Endodermal cell (in vitro differentiated cells): ENCODE results near the gene MAPK8IP2. TPM values are rescaled to one million over a fixed set of nuclear protein-coding genes. Genes with fewer than 3 reads are reported as not detected.

ENCODE experiments used
- DNase-seq: peaks from one replicate; pipeline ENCODE4 v3.0.0-alpha.2; 2017
- H3K27ac ChIP-seq: 2 replicates; pipeline ENCODE4 v1.5.1; 2013; ENCODE audit warnings: mild to moderate bottlenecking, low read depth, low read length, moderate library complexity
- H3K27me3 ChIP-seq: 2 replicates; pipeline ENCODE4 v1.6.1; 2013; ENCODE audit warnings: mild to moderate bottlenecking, low read length, moderate library complexity; ENCODE audit not compliant: insufficient read depth, control insufficient read depth, poor library complexity, severe bottlenecking
- H3K36me3 ChIP-seq: 2 replicates; pipeline ENCODE4 v1.7.0; 2013; ENCODE audit warnings: mild to moderate bottlenecking, low read length, moderate library complexity; ENCODE audit not compliant: control insufficient read depth, insufficient read depth
- H3K4me1 ChIP-seq: one replicate; pipeline ENCODE4 v1.7.0; 2013; ENCODE audit warnings: low read length; ENCODE audit not compliant: control insufficient read depth, insufficient read depth
- H3K4me3 ChIP-seq: 2 replicates; pipeline ENCODE4 v1.5.1; 2013; ENCODE audit warnings: mild to moderate bottlenecking, low read length, moderate library complexity
- H3K9ac ChIP-seq: 2 replicates; pipeline ENCODE4 v1.6.1; 2013; ENCODE audit warnings: mild to moderate bottlenecking, low read length, moderate library complexity; ENCODE audit not compliant: poor library complexity, severe bottlenecking; ENCODE audit errors: extremely low read depth
- H3K9me3 ChIP-seq: 2 replicates; pipeline ENCODE4 v1.6.1; 2013; ENCODE audit warnings: mild to moderate bottlenecking, low read length, moderate library complexity; ENCODE audit not compliant: control insufficient read depth
- H3K27ac Mint-ChIP-seq: 2 replicates; pipeline ENCODE4 v1.8.0; 2020; ENCODE audit warnings: mixed read lengths
- H3K27me3 Mint-ChIP-seq: 2 replicates; pipeline ENCODE4 v1.8.0; 2021; ENCODE audit warnings: mild to moderate bottlenecking, mixed read lengths; ENCODE audit not compliant: insufficient read depth
- H3K36me3 Mint-ChIP-seq: 2 replicates; pipeline ENCODE4 v1.8.0; 2020; ENCODE audit warnings: low read depth, mixed read lengths
- H3K4me1 Mint-ChIP-seq: 2 replicates; pipeline ENCODE4 v1.8.0; 2020; ENCODE audit warnings: mixed read lengths
- H3K4me3 Mint-ChIP-seq: 2 replicates; pipeline ENCODE4 v1.8.0; 2020; ENCODE audit warnings: mild to moderate bottlenecking, moderate library complexity, mixed read lengths
- H3K9me3 Mint-ChIP-seq: 2 replicates; pipeline ENCODE4 v1.8.0; 2020; ENCODE audit warnings: mild to moderate bottlenecking, mixed read lengths
- CTCF ChIP-seq: fragments of 200-600 bp; sonication (generic); conservative IDR thresholded peaks from 2 replicates; pipeline ENCODE4 v1.5.0; 2021; ENCODE audit warnings: antibody characterized with exemption, mild to moderate bottlenecking
- WGBS, 2 experiments: methylation state at CpG; one replicate each; pipeline versions ENCODE4 v1.1.5 to v1.1.7; 2013; ENCODE audit warnings: missing lambda C conversion rate in 2 of 2, mixed read lengths in 1 of 2; ENCODE audit not compliant: insufficient coverage in 1 of 2, insufficient read length in 1 of 2; 5-methylcytosine and 5-hydroxymethylcytosine counted together
- total RNA-seq, 2 donors: library from RNA; stranded (reverse); fragmentation: NEBNext Ultra II Directional in 1 of 2; extraction: Animal tissue kit (Norgen Biotek cat#: 25700) in 1 of 2; gene quantifications; 2 replicates in 1 of 2; 3 replicates in 1 of 2; pipeline ENCODE4 v1.2.1, GENCODE V29; 2021

The MAPK8IP2 gene
- total RNA-seq, 2 donors from 2014 or later, result 1.2 to 1.4 TPM

- H3K27me3 ChIP-seq, result peaks cover 16% of the 10 kb centered on the region
- H3K9ac ChIP-seq, result no peak overlapping the region
- H3K9me3 Mint-ChIP-seq, result no peaks in the 10 kb centered on the region
- H3K4me3 Mint-ChIP-seq, result no peak overlapping the region
- H3K36me3 Mint-ChIP-seq, result peaks cover 48% of the 10 kb centered on the region
- H3K4me1 Mint-ChIP-seq, result peaks cover 6% of the 10 kb centered on the region
- no peak for DNase-seq
- no peak overlapping the region for H3K27ac Mint-ChIP-seq
- H3K27ac ChIP-seq, result no peak overlapping the region
- H3K4me3 ChIP-seq, result no peak overlapping the region
- H3K9me3 ChIP-seq, result no peaks in the 10 kb centered on the region
- H3K36me3 ChIP-seq, result peaks cover 51% of the 10 kb centered on the region
- H3K27me3 Mint-ChIP-seq, result peaks cover 22% of the 10 kb centered on the region
- WGBS, 2 experiments, result 92 to 96% methylated on average over 6 to 7 of the region's 7 CpGs
- H3K4me1 ChIP-seq, result no peaks in the 10 kb centered on the region
- no peak for TF ChIP-seq CTCF
Observed at GRCh38 chr22:50567721-50568252, 32.8 kb upstream of the MAPK8IP2 start.

- H3K4me1 ChIP-seq, result no peaks in the 10 kb centered on the region
- H3K27ac ChIP-seq, result no peak overlapping the region
- H3K9ac ChIP-seq, result no peak overlapping the region
- peaks cover 59% of the 10 kb centered on the region for H3K36me3 ChIP-seq
- H3K27me3 Mint-ChIP-seq, result peaks cover 15% of the 10 kb centered on the region
- no peak overlapping the region for H3K27ac Mint-ChIP-seq
- peaks cover under 1% of the 10 kb centered on the region for H3K4me1 Mint-ChIP-seq
- TF ChIP-seq CTCF, result no peak
- H3K9me3 ChIP-seq, result no peaks in the 10 kb centered on the region
- H3K36me3 Mint-ChIP-seq, result peaks cover 50% of the 10 kb centered on the region
- no peak overlapping the region for H3K4me3 Mint-ChIP-seq
- no peak for DNase-seq
- peaks cover 13% of the 10 kb centered on the region for H3K27me3 ChIP-seq
- H3K4me3 ChIP-seq, result no peak overlapping the region
- no peaks in the 10 kb centered on the region for H3K9me3 Mint-ChIP-seq
- 95 to 96% methylated on average over 6 to 7 of the region's 7 CpGs for WGBS, 2 experiments
Observed at GRCh38 chr22:50568626-50569025, 32.0 kb upstream of the MAPK8IP2 start.

GRCh38 chr22:50569041-50569459 lies 31.5 kb upstream of the MAPK8IP2 start:
- no peak overlapping the region for H3K4me3 ChIP-seq
- no peaks in the 10 kb centered on the region for H3K9me3 ChIP-seq
- Mint-ChIP-seq H3K36me3 (peaks cover 50% of the 10 kb centered on the region), H3K4me1 (no peaks in the 10 kb centered on the region), H3K9me3 (no peaks in the 10 kb centered on the region), H3K27me3 (peaks cover 12% of the 10 kb centered on the region), H3K4me3 (no peak overlapping the region), H3K27ac (no peak overlapping the region)
- WGBS, 2 experiments, result 95 to 99% methylated on average over 7 of the region's 8 CpGs
- no peak overlapping the region for H3K27ac ChIP-seq
- H3K36me3 ChIP-seq, result peaks cover 62% of the 10 kb centered on the region
- no peak for TF ChIP-seq CTCF
- no peak overlapping the region for H3K9ac ChIP-seq
- no peaks in the 10 kb centered on the region for H3K4me1 ChIP-seq
- DNase-seq, result no peak
- peaks cover 9% of the 10 kb centered on the region for H3K27me3 ChIP-seq
